ES-I3 (cell line): Measurements from ENCODE around the gene HIPK1.
"Not testable (repeated sequence)": the region's sequence is repeated elsewhere in the genome, so short reads cannot be mapped to it uniquely, and the experiment has no call there.

ENCODE experiments used
- H3K36me3 ChIP-seq: 2 replicates; pipeline ENCODE4 v1.6.1; 2013; ENCODE audit warnings: mild to moderate bottlenecking, low read length, control low read depth, moderate library complexity; ENCODE audit not compliant: insufficient read depth
- H3K4me1 ChIP-seq: 2 replicates; pipeline ENCODE4 v1.6.1; 2013; ENCODE audit warnings: mild to moderate bottlenecking, control low read depth, low read length; ENCODE audit not compliant: insufficient read depth
- H3K9ac ChIP-seq: 2 replicates; pipeline ENCODE4 v1.6.1; 2013; ENCODE audit warnings: low read depth, mild to moderate bottlenecking, low read length, moderate library complexity
- H3K9me3 ChIP-seq: 2 replicates; pipeline ENCODE4 v1.6.1; 2013; ENCODE audit warnings: mild to moderate bottlenecking, low read length, moderate library complexity; ENCODE audit not compliant: control insufficient read depth, insufficient read depth

The HIPK1 gene

GRCh38 chr1:114010433-114011184 lies 81.5 kb downstream of the HIPK1 start:
- Histone ChIP-seq H3K36me3 (no peaks in the 10 kb centered on the region; the same call in 1 of the 2 replicates), H3K9ac (no peak overlapping the region), H3K4me1 (peaks cover 7% of the 10 kb centered on the region; the same call in 1 of the 2 replicates), H3K9me3 (no peaks in the 10 kb centered on the region)

- Histone ChIP-seq H3K4me1 (peaks cover 7% of the 10 kb centered on the region; the same call in 1 of the 2 replicates), H3K9me3 (no peaks in the 10 kb centered on the region), H3K36me3 (no peaks in the 10 kb centered on the region; the same call in 1 of the 2 replicates), H3K9ac (no peak overlapping the region)
Measured at GRCh38 chr1:114011796-114012195, 82.7 kb downstream of the HIPK1 start.

DNA sequence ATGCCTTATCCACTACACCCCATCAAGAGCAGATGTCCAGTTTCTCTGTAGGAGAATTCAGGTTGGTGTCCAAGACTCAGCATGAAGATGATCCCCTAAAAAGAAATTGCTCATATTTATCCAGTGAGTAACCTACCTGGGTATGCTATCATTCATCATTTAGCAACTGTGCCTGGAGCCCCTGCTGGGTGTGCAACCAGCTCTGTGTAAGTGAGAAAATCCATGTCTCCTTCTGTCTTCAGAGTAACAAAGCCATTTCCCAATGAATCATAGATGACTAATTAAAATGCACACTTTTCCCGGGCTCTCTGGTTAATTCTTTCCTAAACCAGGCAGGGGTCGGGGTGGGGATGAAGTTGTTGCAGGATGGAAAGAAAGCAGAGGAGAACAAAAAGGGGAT lies 86.0 kb downstream of the HIPK1 start:
- no peaks in the 10 kb centered on the region for H3K4me1 ChIP-seq
- H3K36me3 ChIP-seq: peaks cover 10% of the 10 kb centered on the region
- H3K9me3 ChIP-seq: peaks cover 9% of the 10 kb centered on the region
- no peak overlapping the region for H3K9ac ChIP-seq

DNA sequence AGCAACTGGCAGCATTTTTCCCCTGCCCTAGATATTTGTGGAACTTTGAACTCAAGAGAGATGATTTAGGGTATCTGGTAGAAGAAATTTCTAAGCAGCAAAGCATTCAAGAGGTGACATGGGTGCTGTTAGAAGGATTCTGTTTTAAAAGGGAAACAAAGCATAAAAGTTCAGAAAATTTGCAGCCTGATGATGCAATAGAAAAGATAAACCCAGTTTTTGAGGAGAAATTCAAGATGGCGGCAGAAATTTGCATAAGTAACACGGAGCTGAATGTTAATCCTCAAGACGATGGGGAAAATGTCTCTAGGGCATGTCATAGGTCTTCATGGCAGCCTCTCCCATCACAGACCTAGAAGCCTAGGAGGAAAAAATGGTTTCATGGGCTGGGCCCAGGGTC lies 90.6 kb downstream of the HIPK1 start:
- H3K36me3 ChIP-seq: peaks cover 15% of the 10 kb centered on the region
- H3K9ac ChIP-seq, H3K4me1 ChIP-seq, H3K9me3 ChIP-seq: not testable (repeated sequence)

DNA sequence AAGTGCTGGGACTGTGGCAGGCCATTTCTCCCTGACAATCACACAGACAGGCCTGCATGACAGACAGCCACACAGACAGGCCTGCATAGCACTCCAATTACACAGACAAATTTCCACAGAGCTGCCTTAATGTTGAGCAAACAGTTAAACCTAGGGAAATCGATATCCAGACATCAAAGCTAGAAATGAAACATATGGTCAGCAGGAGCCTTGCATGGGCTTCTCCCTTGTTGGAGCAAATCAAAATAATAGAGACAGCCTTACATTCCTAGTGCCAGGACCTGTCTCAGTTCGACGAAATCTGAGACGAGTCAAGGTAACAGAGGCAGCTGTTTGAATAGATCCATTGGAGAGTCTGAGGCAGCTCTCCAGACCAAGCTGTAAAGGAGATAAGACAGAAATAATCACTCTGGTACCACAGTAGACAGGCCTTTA lies 92.6 kb downstream of the HIPK1 start:
- H3K4me1 ChIP-seq: peaks cover 6% of the 10 kb centered on the region; the same call in 1 of the 2 replicates
- no peak overlapping the region for H3K9ac ChIP-seq
- peaks cover 15% of the 10 kb centered on the region for H3K36me3 ChIP-seq
- H3K9me3 ChIP-seq: peaks cover 9% of the 10 kb centered on the region

DNA sequence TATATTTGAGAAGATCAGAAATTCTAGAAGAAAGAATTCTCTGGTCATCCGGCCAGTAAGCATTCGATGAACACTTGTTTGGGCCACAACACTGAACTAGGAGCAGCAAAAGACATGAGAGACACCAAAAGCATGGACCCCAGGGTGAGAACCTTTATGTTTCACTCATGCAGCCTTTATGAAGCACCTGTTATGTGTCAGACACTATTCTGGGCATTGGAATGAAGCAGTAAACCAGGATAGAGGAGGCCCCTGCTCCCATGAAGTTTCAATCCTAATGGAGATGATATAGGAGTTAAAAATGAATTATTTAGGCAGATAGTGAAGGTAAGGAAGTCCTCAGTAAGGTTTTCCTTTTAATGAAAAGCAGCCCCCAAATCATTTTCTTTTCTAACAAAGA lies 93.8 kb downstream of the HIPK1 start:
- Histone ChIP-seq H3K36me3 (peaks cover 15% of the 10 kb centered on the region), H3K4me1 (peaks cover 6% of the 10 kb centered on the region; the same call in 1 of the 2 replicates), H3K9ac (no peak overlapping the region), H3K9me3 (peaks cover 9% of the 10 kb centered on the region)

DNA sequence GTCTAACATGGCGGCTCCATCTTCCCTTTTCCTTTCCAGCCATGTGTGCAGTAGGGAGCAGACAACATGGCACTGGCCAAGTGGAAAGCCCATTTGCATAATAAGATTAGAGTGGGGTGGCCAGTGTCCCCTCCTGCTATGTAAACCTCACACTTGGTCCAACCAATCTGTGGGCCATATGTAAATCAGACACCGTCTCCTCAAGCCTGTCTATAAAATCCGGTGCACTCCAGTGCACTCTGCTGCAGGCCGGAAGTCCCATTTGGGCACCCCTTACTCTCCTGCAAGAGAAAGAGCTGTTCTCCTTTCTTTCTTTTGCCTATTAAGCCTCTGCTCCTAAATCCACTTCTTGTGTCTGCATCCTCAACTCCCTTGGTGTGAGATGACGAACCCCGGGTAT lies 94.3 kb downstream of the HIPK1 start:
- H3K4me1 ChIP-seq: peaks cover 6% of the 10 kb centered on the region; the same call in 1 of the 2 replicates
- peaks cover 9% of the 10 kb centered on the region for H3K9me3 ChIP-seq
- no peak overlapping the region for H3K9ac ChIP-seq
- peaks cover 14% of the 10 kb centered on the region for H3K36me3 ChIP-seq

- Histone ChIP-seq H3K9me3 (peaks cover 6% of the 10 kb centered on the region), H3K36me3 (peaks cover 8% of the 10 kb centered on the region; the same call in 1 of the 2 replicates), H3K4me1 (peaks cover 6% of the 10 kb centered on the region; the same call in 1 of the 2 replicates), H3K9ac (no peak overlapping the region)
Measured at GRCh38 chr1:114024049-114024448, 94.9 kb downstream of the HIPK1 start.

GRCh38 chr1:114025609-114026401 lies 96.7 kb downstream of the HIPK1 start:
- Histone ChIP-seq H3K36me3 (peaks cover 5% of the 10 kb centered on the region; the same call in 1 of the 2 replicates), H3K4me1 (peaks cover 10% of the 10 kb centered on the region), H3K9ac (no peak overlapping the region), H3K9me3 (no peaks in the 10 kb centered on the region)

DNA sequence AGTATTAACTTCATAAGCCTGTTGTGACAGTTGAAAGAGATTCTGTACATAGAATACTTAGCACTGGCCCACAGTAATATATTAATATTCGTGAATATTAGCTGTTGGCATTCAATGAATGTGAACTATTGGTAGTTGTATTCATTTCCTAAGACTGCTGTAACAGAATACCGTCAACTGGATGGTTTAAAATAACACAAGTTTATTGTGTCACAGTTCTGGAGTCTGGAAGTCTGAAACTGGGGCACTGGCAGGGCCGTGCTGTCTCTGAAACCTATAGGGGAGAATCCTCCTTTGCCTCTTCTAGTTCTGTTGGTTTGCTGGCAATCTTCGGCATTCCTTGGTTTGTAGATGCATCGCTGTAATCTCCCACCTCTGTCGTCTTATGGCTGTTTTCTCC lies 97.7 kb downstream of the HIPK1 start:
- Histone ChIP-seq H3K9ac (no peak overlapping the region), H3K9me3 (no peaks in the 10 kb centered on the region), H3K36me3 (peaks cover 2% of the 10 kb centered on the region; the same call in 1 of the 2 replicates), H3K4me1 (peaks cover 10% of the 10 kb centered on the region)
